Loucy (cell line): ENCODE measurements around the gene NID2.

Experiments used
- EZH2phosphoT487 ChIP-seq: fragments of 200-600 bp; IDR thresholded peaks from 2 replicates; pipeline ENCODE4 v1.6.1; 2018; ENCODE audit warnings: antibody characterized with exemption, mild to moderate bottlenecking, moderate library complexity, borderline replicate concordance
- TF ChIP-seq, protein P1 (sequence below): fragments of 200-600 bp; sonication (generic); conservative IDR thresholded peaks from 2 replicates; pipeline ENCODE4 v1.5.1; 2014; ENCODE audit warnings: mild to moderate bottlenecking, antibody characterized with exemption, low read length

DNA sequence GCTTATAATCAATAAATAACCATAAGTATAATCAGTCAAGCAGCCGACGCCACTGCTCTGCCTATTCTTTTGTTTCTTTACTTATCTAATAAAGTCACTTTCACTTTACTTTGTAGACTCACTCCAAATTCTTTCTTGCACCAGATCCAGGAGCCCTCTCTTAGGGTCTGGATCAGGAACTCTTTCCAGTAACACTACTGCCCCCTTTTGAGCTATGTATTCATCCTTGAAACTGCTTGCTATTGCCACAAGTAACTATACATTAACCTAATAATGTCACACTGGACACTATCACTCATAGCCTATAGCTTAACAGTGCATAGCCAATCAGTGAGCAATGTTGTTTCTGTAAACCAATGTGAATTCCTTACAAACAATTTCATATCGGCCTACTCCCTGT lies 2.8 kb upstream of the NID2 start:
- TF ChIP-seq, protein P1, sequence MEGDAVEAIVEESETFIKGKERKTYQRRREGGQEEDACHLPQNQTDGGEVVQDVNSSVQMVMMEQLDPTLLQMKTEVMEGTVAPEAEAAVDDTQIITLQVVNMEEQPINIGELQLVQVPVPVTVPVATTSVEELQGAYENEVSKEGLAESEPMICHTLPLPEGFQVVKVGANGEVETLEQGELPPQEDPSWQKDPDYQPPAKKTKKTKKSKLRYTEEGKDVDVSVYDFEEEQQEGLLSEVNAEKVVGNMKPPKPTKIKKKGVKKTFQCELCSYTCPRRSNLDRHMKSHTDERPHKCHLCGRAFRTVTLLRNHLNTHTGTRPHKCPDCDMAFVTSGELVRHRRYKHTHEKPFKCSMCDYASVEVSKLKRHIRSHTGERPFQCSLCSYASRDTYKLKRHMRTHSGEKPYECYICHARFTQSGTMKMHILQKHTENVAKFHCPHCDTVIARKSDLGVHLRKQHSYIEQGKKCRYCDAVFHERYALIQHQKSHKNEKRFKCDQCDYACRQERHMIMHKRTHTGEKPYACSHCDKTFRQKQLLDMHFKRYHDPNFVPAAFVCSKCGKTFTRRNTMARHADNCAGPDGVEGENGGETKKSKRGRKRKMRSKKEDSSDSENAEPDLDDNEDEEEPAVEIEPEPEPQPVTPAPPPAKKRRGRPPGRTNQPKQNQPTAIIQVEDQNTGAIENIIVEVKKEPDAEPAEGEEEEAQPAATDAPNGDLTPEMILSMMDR, result peak; percentile 31
- TF ChIP-seq EZH2phosphoT487, result no peak
